Ishikawa (cell line): ENCODE results near the gene MYLK.

ENCODE experiments used
- CEBPB ChIP-seq: IDR thresholded peaks from 2 replicates; pipeline ENCODE4 v1.6.1; 2012
- EP300 ChIP-seq: IDR thresholded peaks from 2 replicates; pipeline ENCODE4 v1.6.1; 2012; ENCODE audit warnings: borderline replicate concordance
- FOXM1 ChIP-seq: IDR thresholded peaks from 2 replicates; pipeline ENCODE4 v1.6.1; 2012; ENCODE audit warnings: low read depth, borderline replicate concordance
- NFIC ChIP-seq: IDR thresholded peaks from 2 replicates; pipeline ENCODE4 v1.6.1; 2012
- RAD21 ChIP-seq: IDR thresholded peaks from 2 replicates; pipeline ENCODE4 v1.6.1; 2012; ENCODE audit warnings: low read depth
- TF ChIP-seq, protein P1 (sequence below): IDR thresholded peaks from 2 replicates; pipeline ENCODE4 v1.6.1; 2012; ENCODE audit warnings: low read depth, mild to moderate bottlenecking
- TF ChIP-seq, protein P2 (sequence below): IDR thresholded peaks from 2 replicates; pipeline ENCODE4 v1.6.1; 2012

DNA sequence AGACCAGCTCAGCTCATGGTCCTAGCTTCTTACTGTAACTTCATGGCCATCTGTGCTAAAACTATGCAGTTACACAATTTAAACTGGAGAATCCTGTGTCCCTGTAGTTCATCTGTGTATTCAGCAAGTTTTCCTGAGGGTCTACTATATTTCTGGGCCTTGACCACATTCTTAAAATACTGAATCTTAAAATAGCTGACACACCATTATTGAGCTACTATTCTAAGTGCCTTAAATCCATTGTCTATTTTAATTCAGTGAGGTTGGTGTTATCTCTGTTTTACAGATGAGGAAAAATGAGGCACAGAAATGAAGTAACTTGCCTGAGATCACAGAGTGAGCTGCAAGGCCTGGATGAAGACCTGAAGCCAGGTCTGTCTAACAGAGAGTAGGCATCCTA lies 22.0 kb downstream of the MYLK start:
- TF ChIP-seq EP300 = no peak
- TF ChIP-seq RAD21 = no peak
- TF ChIP-seq, protein P1, sequence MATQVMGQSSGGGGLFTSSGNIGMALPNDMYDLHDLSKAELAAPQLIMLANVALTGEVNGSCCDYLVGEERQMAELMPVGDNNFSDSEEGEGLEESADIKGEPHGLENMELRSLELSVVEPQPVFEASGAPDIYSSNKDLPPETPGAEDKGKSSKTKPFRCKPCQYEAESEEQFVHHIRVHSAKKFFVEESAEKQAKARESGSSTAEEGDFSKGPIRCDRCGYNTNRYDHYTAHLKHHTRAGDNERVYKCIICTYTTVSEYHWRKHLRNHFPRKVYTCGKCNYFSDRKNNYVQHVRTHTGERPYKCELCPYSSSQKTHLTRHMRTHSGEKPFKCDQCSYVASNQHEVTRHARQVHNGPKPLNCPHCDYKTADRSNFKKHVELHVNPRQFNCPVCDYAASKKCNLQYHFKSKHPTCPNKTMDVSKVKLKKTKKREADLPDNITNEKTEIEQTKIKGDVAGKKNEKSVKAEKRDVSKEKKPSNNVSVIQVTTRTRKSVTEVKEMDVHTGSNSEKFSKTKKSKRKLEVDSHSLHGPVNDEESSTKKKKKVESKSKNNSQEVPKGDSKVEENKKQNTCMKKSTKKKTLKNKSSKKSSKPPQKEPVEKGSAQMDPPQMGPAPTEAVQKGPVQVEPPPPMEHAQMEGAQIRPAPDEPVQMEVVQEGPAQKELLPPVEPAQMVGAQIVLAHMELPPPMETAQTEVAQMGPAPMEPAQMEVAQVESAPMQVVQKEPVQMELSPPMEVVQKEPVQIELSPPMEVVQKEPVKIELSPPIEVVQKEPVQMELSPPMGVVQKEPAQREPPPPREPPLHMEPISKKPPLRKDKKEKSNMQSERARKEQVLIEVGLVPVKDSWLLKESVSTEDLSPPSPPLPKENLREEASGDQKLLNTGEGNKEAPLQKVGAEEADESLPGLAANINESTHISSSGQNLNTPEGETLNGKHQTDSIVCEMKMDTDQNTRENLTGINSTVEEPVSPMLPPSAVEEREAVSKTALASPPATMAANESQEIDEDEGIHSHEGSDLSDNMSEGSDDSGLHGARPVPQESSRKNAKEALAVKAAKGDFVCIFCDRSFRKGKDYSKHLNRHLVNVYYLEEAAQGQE = no peak
- no peak for TF ChIP-seq NFIC
- TF ChIP-seq, protein P2, sequence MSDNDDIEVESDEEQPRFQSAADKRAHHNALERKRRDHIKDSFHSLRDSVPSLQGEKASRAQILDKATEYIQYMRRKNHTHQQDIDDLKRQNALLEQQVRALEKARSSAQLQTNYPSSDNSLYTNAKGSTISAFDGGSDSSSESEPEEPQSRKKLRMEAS = no peak
- TF ChIP-seq CEBPB = no peak
- TF ChIP-seq FOXM1 = no peak
